Measurements from ENCODE around the gene OR7E24. TPM values are rescaled to one million over a fixed set of nuclear protein-coding genes. Genes with fewer than 3 reads are reported as not detected.

The OR7E24 gene
- total RNA-seq: not detected in 2 replicates

GRCh38 chr19:9250630-9251029, at the start of gene OR7E24:
Gene OR7E24, plus strand, starts transcription at chr19:9250930. Its CDS starts 114 bp downstream, at chr19:9251044.

GRCh38 chr19:9219489-9219888, 31.2 kb upstream of the OR7E24 start, which contains the start of gene OR7D4:
Gene OR7D4, minus strand, starts transcription at chr19:9219589. Its CDS starts 4,752 bp downstream, at chr19:9214837.

Other genes starting within 250 kb of the OR7E24 start
- gene MUC16, start 240.5 kb upstream of the OR7E24 start, total RNA-seq: not detected in 2 replicates
- gene OR1M1, start 163.9 kb upstream of the OR7E24 start, total RNA-seq: not detected in 2 replicates
- not detected in 2 replicates for gene OR7G2, start 143.5 kb upstream of the OR7E24 start, total RNA-seq
- not detected in 2 replicates for gene OR7G1, start 135.2 kb upstream of the OR7E24 start, total RNA-seq
- not detected in 2 replicates for gene OR7G3, start 124.0 kb upstream of the OR7E24 start, total RNA-seq
- 13.4 and 21.4 TPM in 2 replicates for gene ZNF317, start 110.5 kb upstream of the OR7E24 start, total RNA-seq
- gene OR7D2, start 72.0 kb upstream of the OR7E24 start, total RNA-seq: not detected in 2 replicates
- not detected in 2 replicates for gene OR7D4, start 31.3 kb upstream of the OR7E24 start, total RNA-seq
- 9.8 and 12.2 TPM in 2 replicates for gene ZNF699, start 58.9 kb downstream of the OR7E24 start, total RNA-seq
- gene ZNF559, start 73.2 kb downstream of the OR7E24 start, total RNA-seq: 13.9 and 15.9 TPM in 2 replicates
- 1.9 and 3.4 TPM in 2 replicates for gene ZNF177, start 112.1 kb downstream of the OR7E24 start, total RNA-seq
- gene ZNF266, start 184.6 kb downstream of the OR7E24 start, total RNA-seq: 11.9 and 13.7 TPM in 2 replicates
- gene ZNF560, start 247.7 kb downstream of the OR7E24 start, total RNA-seq: not detected in 2 replicates

Data from cardiac ventricle fibroblast (primary cell).